Effector memory CD4-positive, alpha-beta T cell (primary cell): Measurements from ENCODE around the gene AURKAIP1.

Experiments used
- DNase-seq, 3 donors: peaks; one replicate each; pipeline ENCODE4 v3.0.0-alpha.2; 2020
- H3K27ac ChIP-seq: 2 replicates; pipeline ENCODE4 v1.7.0; 2013; ENCODE audit warnings: mild to moderate bottlenecking, low read length, moderate library complexity; ENCODE audit not compliant: insufficient read depth, poor library complexity, severe bottlenecking
- H3K27me3 ChIP-seq: replicated peaks from 2 replicates; pipeline ENCODE4 v1.7.0; 2013; ENCODE audit warnings: mild to moderate bottlenecking, low read length; ENCODE audit not compliant: insufficient read depth, control insufficient read depth, poor library complexity, severe bottlenecking
- H3K36me3 ChIP-seq: 2 replicates; pipeline ENCODE4 v1.7.0; 2013; ENCODE audit warnings: mild to moderate bottlenecking, low read length, moderate library complexity; ENCODE audit not compliant: control insufficient read depth, insufficient read depth
- H3K4me1 ChIP-seq: 2 replicates; pipeline ENCODE4 v1.7.0; 2013; ENCODE audit warnings: low read length, mild to moderate bottlenecking; ENCODE audit not compliant: control insufficient read depth, insufficient read depth, poor library complexity, severe bottlenecking
- H3K4me3 ChIP-seq: 2 replicates; pipeline ENCODE4 v1.7.0; 2013; ENCODE audit warnings: low read length, low read depth, mild to moderate bottlenecking; ENCODE audit not compliant: insufficient read depth, poor library complexity, severe bottlenecking
- H3K9me3 ChIP-seq: 2 replicates; pipeline ENCODE4 v1.7.0; 2013; ENCODE audit warnings: mild to moderate bottlenecking, low read length, moderate library complexity; ENCODE audit not compliant: control insufficient read depth

Gene AURKAIP1

DNA sequence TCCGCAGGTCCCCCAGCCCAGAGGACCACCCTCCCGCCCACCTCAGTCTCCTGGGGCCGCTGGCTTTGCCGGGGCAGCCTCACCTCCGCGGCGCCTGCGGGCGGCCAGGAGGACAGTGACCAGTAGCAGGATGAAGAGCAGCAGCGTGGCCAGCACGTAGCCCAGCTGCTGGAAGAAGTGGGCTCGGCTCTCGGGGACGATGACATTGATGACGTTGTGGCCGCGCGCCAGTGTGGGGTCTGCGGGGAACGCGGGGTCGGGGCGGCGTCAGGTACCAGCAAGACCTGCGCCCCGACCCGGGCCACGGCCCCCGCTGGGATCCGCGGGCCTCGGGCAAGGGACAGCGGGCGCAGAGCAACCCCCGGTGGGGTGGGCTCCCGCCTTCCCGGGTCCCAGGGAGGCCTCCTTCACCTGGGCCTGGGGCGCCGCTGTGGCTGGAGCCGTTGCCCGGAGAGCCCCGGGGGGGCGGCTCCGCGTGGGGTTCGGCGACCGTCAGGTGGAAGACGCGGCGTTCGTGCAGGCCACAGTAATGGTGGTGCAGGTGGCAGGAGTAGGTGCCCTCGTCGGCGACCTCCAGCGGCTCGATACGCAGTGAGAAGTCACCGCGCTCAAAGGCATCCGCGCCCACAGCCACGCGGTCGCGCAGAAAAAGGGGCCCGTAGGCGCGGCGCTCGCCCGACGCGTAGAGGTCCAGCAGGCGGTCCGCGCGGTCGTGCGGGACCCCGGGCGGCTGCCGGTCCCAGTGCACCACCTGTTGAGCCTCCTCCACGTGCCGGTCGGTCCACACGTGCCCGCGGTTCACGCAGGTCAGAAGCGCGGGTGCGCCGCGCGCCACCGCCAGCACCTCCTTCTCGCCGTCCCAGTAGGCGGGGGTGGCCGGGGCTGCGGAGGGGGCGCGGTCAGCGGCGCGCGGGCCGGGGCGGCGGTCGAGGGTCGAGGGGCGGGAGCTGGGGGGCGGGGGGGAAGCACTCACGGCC lies 20.4 kb downstream of the AURKAIP1 start:
- no peak for DNase-seq
- no peak overlapping the region for H3K27ac ChIP-seq
- no peaks in the 10 kb centered on the region for H3K9me3 ChIP-seq
- H3K4me1 ChIP-seq, result peaks cover 28% of the 10 kb centered on the region
- no peaks in the 10 kb centered on the region for H3K36me3 ChIP-seq
- H3K4me3 ChIP-seq, result peak overlapping the region; percentile 8
- H3K27me3 ChIP-seq, result peaks cover 32% of the 10 kb centered on the region

DNA sequence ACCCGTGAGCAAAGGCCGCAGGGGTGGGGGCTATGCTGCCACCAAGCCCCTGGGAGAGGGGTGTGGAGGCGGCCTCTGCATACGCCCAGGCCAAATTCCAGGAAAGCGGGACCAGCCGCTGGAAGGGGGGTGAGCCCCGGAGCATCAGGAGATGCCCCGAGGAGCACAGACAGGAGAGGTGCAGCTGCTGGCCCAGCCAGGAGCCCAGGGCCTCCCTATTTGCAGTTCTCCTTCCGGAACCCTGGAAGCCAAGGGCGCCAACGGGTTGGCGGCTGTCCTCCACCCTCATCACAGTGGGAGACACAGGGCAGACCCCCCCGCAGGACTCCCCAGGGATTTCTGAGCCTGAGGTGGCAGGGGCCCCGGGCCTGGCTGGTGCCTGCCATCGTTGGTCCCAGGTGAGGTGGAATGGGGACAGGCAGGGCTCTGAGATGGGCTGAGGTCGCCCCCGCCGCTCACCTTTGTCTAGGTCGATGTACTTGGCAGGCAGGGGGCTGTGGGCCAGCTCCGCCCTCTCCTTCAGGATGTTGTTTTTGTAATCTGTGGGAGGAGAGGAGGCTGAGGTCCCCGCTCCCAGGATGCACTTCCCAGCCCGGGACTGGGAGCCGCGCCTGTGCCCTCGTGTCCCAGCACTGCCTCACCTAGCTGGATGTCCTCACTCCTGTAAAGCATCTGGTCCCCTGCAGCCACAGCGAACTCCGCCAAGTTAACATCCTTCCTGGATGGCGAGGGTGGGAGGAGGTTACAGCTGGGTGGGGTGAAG lies 21.4 kb downstream of the AURKAIP1 start:
- DNase-seq, result no peak
- Histone ChIP-seq H3K4me1 (peaks cover 24% of the 10 kb centered on the region), H3K4me3 (no peak overlapping the region), H3K9me3 (no peaks in the 10 kb centered on the region), H3K27ac (no peak overlapping the region), H3K36me3 (no peaks in the 10 kb centered on the region), H3K27me3 (peaks cover 32% of the 10 kb centered on the region)

DNA sequence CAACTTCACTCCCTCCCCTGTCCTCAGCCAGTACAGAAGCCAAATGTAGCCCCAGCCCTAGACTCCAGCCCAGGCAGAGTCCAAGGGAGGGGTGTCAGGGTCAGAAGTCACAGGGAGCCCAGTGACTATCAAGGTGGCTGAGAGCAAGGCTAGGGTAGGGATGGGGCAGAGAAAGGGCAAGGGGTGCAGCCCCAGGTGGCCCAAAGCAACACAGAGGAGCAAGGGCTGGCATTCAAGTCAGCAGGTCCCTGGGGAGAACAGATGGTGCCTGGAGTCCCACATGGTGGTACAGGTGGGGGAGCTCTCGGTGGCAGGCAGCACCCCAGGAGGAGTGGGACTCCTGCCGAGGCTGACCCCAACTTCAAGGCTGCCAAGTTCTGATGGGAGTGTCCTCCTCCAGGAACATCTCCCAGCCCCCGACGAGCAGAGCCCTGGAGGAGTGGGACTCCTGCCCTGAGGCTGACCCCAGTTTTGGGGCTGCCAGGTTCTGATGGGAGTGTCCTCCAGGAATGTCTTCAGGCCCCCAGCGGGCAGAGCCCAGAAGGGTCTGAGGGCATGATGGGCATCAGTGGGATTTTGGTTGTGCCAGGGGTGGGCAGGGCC lies 22.1 kb downstream of the AURKAIP1 start:
- Histone ChIP-seq H3K27ac (no peak overlapping the region), H3K4me3 (no peak overlapping the region), H3K9me3 (no peaks in the 10 kb centered on the region), H3K36me3 (no peaks in the 10 kb centered on the region), H3K4me1 (peaks cover 26% of the 10 kb centered on the region), H3K27me3 (peaks cover 32% of the 10 kb centered on the region)
- DNase-seq, result no peak

DNA sequence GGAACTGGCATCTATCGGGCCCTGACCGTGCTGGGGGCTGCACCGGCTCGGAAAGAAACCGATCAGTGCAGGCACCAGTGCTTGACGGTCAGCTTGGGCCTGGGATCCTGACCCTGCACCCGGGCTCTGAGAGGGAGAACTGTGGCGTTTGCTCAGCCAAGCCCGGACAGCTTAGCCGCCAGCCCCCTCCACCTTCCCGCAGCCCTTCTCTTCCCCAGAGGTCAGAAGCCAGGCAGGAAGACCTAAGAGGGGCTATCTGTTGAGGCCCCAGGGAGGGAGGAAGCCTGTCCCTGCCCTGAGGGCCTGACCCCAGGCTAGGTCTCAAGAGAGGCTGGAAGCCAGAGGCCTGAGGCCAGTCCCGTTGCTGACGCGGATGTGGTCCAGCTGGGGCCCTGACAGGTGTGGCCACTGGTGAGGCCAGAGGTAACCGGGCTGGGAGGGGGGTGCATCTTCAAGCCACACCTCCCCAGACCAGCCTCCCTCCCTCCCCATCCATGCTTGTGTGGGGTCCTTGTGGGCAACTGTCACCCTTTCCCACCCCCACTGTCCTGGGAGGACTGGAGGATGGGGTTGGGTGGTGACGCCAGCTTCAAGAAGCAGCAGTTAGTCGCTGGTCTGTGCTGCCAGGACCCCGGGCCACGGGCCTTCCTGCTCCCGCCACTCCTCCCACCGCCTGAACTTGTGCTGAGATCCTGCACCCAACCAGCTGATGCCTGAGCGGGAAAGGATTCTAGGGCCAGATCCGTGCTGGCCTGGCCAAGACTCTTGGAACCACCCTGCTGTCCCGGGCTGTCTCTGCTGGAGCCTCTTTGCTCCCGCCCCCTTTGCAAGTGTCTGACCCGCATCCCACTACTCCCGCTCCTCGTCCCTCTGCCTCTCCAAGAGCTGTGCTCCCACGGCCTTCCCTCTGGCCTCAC lies 23.2 kb downstream of the AURKAIP1 start:
- H3K36me3 ChIP-seq, result no peaks in the 10 kb centered on the region
- no peak overlapping the region for H3K27ac ChIP-seq
- H3K9me3 ChIP-seq, result no peaks in the 10 kb centered on the region
- peaks cover 32% of the 10 kb centered on the region for H3K27me3 ChIP-seq
- DNase-seq, result no peak
- H3K4me1 ChIP-seq, result peaks cover 35% of the 10 kb centered on the region
- H3K4me3 ChIP-seq, result no peak overlapping the region

DNA sequence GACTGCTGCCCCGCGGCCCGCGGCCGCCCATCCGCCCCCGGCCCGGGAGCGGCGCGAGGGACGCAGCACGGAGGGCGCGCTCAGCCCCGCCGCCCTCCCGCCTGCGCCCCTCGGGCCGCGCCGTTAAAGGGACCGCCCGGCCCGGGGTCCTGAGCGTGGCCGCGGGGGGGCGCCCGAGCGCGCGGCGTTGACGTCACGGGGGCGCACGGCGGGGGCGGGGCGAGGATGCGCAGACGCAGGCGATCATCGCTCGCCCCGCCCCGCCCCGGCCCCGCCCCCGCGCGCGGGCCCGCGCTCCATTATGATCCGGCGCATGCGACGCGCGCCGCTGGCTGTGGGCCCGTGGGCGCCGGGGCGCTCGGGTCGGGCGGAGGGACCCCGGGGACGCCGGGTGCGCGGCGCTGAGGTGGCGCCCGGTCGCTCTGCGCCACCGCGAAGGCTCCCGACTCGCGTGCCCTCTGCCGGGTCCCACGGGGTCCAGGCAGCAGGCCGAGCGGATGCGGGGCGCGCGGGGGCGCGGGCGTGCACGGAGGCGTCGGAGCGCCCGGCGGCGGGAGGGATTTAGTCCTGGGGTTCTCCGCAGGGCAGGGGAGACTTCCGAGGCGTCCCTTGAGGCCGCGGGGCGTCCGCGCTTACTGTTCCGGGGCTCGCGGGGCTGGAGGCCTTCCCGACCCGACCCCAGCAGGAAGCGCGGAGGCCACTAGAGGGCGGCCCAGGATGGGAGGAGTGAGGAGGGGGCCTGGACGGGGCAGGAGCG lies 25.6 kb downstream of the AURKAIP1 start, which contains the start of gene DVL1:
TSS of gene DVL1 (minus strand) at position 163 of the 757 bp plus-strand sequence. CDS start 353 bp downstream, outside the sequence.
- DNase-seq, result peak; percentile 48 to 66 (median 64)
- peaks cover 21% of the 10 kb centered on the region for H3K27me3 ChIP-seq

DNA sequence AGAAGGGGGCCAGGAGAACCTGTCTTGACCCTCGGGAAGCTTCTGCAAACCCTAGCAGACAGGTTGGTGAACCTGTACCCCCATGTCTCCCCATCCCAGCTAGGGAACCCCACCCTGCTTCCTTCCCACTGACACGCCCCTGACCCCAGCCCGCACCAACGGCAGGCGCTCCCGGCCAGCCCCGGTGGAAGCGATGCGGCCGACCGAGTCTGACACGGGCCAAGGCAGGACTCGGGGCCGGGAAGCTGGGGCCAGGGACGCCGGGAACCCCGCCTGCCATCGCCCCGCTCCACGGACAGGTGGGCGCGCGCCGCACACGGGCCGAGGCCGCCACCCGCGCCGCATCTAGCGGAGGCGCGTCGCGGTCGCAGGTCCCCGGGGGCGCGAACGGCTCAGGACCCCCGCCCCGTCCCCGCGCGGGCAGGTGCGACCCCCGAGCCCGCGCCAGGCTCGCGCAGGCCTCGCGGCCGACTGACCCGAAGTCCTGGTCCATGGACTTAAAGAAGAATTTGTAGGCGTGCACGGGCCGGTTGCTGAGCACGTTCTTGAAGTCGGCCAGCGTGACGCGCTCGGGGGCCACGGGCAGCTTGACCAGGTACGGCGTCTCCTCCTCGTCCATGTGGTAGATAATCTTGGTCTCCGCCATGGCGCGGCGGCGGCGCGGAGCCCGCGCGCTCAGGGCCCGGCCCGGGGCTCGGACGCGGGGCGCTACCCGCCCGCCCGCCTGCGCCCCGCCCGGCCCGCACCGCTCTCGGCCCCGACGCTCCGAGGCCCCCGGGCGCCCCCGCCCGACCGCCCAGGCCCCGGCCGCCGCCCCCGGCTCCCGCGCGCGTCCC lies 26.4 kb downstream of the AURKAIP1 start:
- no peaks in the 10 kb centered on the region for H3K36me3 ChIP-seq
- no peaks in the 10 kb centered on the region for H3K9me3 ChIP-seq
- H3K4me3 ChIP-seq, result peak overlapping the region; percentile 52
- H3K27me3 ChIP-seq, result peaks cover 13% of the 10 kb centered on the region
- peaks cover 20% of the 10 kb centered on the region for H3K4me1 ChIP-seq
- DNase-seq, result no peak
- no peak overlapping the region for H3K27ac ChIP-seq

More for the DNA sequence above, 25.6 kb downstream of the AURKAIP1 start, which contains the start of gene DVL1:
- Histone ChIP-seq H3K4me1 (peaks cover 28% of the 10 kb centered on the region), H3K9me3 (no peaks in the 10 kb centered on the region), H3K27ac (peak within 1 kb of the TSS; percentile 70), H3K36me3 (no peaks in the 10 kb centered on the region), H3K4me3 (peak within 1 kb of the TSS; percentile 60)

DNA sequence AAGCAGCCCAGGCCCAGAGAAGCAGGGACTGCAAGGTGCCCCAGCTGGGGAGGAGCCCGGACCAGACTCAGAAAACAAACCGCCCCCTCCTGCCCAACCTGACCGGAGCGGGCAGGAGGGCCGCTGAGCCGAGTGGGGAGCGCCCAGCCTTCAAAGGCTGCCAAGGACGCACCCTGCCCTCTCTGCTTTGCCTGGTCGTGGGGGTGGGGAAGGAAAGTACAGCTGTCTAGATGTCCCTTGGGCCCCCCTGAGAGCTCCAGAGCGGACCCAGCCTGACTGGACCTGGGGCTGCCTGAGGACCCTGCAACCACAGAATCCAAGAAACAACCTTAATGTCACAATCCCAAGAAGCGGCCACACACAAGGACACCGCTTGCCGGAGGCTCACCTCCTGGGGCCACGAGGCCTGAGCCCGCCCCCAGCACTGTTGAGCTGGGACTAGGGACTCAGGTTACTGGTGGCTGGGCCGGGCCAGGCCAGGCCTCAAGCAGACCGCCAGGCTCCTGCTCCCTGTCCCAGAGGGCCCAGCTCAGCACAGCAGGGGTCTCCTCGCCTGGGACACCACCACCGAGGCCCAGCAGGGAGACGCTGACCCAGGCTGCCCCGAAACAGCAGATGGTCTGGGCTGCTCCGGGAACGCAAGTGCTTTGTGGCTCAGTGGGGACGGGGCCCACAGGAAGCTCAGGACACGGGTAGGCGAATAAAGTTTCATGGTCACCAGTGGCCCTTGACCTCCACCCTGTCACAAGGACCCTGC lies 27.2 kb downstream of the AURKAIP1 start:
- peaks cover 5% of the 10 kb centered on the region for H3K27me3 ChIP-seq
- no peak for DNase-seq
- H3K4me1 ChIP-seq, result peaks cover 18% of the 10 kb centered on the region
- peak overlapping the region; percentile 52 for H3K4me3 ChIP-seq
- H3K27ac ChIP-seq, result no peak overlapping the region
- no peaks in the 10 kb centered on the region for H3K9me3 ChIP-seq
- no peaks in the 10 kb centered on the region for H3K36me3 ChIP-seq
